Keratinocyte (primary cell): Measurements from ENCODE around the gene EWSR1. TPM values are rescaled to one million over a fixed set of nuclear protein-coding genes. Genes with fewer than 3 reads are reported as not detected.

ENCODE experiments used
- DNase-seq: peaks from one replicate; pipeline ENCODE4 v3.0.0-alpha.2; 2011; ENCODE audit warnings: low read depth, missing footprints, low spot score
- FAIRE-seq: peaks from 2 replicates; lab custom pipeline; 2011; peaks lifted over from hg19 to GRCh38; lab: Jason Lieb, UNC
- H2AFZ ChIP-seq: 2 replicates; pipeline ENCODE4 v1.6.0; 2012; ENCODE audit warnings: low read length, control low read depth, inconsistent platforms; ENCODE audit not compliant: control insufficient read depth
- H3K27ac ChIP-seq: 2 replicates; pipeline ENCODE4 v1.5.1; 2011; ENCODE audit warnings: low read length; ENCODE audit not compliant: control insufficient read depth, insufficient read depth
- H3K27me3 ChIP-seq: 3 replicates; pipeline ENCODE4 v1.6.0; 2011; ENCODE audit warnings: low read length; ENCODE audit not compliant: control insufficient read depth, insufficient read depth; ENCODE audit errors: extremely low read depth
- H3K36me3 ChIP-seq, 2 experiments: 2 replicates in 1 of 2; 3 replicates in 1 of 2; pipeline ENCODE4 v1.5.1; 2011; ENCODE audit warnings: low read length in 2 of 2, mild to moderate bottlenecking in 1 of 2; ENCODE audit not compliant: control insufficient read depth in 2 of 2, insufficient read depth in 2 of 2; ENCODE audit errors: extremely low read depth in 1 of 2
- H3K4me1 ChIP-seq: 3 replicates; pipeline ENCODE4 v1.5.1; 2011; ENCODE audit warnings: low read length; ENCODE audit not compliant: control insufficient read depth, insufficient read depth; ENCODE audit errors: extremely low read depth
- H3K4me2 ChIP-seq: 3 replicates; pipeline ENCODE4 v1.6.0; 2011; ENCODE audit warnings: low read depth, low read length; ENCODE audit not compliant: control insufficient read depth, insufficient read depth; ENCODE audit errors: extremely low read depth
- H3K4me3 ChIP-seq, 3 experiments: fragments of 200-600 bp in 1 of 3; sonication (generic) in 1 of 3; 2 replicates in 2 of 3; 3 replicates in 1 of 3; pipeline ENCODE4 v1.5.1; 2011 to 2016; ENCODE audit warnings: low read length in 3 of 3, mild to moderate bottlenecking in 3 of 3, control low read depth in 2 of 3, inconsistent platforms in 1 of 3, low read depth in 1 of 3, mixed read lengths in 1 of 3, mixed run types in 1 of 3, moderate library complexity in 1 of 3; ENCODE audit not compliant: control insufficient read depth in 2 of 3, insufficient read depth in 2 of 3; ENCODE audit errors: extremely low read depth in 1 of 3
- H3K79me2 ChIP-seq: 2 replicates; pipeline ENCODE4 v1.6.0; 2012; ENCODE audit warnings: low read length; ENCODE audit not compliant: control insufficient read depth, insufficient read depth
- H3K9ac ChIP-seq: 3 replicates; pipeline ENCODE4 v1.6.0; 2011; ENCODE audit warnings: low read length; ENCODE audit not compliant: control insufficient read depth, insufficient read depth; ENCODE audit errors: extremely low read depth
- H3K9me1 ChIP-seq: 3 replicates; pipeline ENCODE4 v1.6.0; 2011; ENCODE audit warnings: low read length; ENCODE audit not compliant: control insufficient read depth, insufficient read depth; ENCODE audit errors: extremely low read depth
- H3K9me3 ChIP-seq: 2 replicates; pipeline ENCODE4 v1.5.1; 2012; ENCODE audit warnings: low read depth, low read length; ENCODE audit not compliant: control insufficient read depth
- H4K20me1 ChIP-seq: 3 replicates; pipeline ENCODE4 v1.6.0; 2011; ENCODE audit warnings: low read length; ENCODE audit not compliant: control insufficient read depth, insufficient read depth; ENCODE audit errors: extremely low read depth
- EZH2 ChIP-seq: IDR thresholded peaks from one replicate; pipeline ENCODE4 v1.6.1; 2012; ENCODE audit warnings: inconsistent platforms, mild to moderate bottlenecking, low read length, moderate library complexity
- dilution Hi-C: fragments of 300-500 bp; cut with MboI; formaldehyde crosslinking; loops from one replicate; pipeline ENCODE4 v1.7.0; 2020; ENCODE audit warnings: low sequenced_read_pairs; ENCODE audit not compliant: extremely low pct_ligation_motif_present
- polyA plus RNA-seq, 5 experiments: library from polyadenylated mRNA; depleted of rRNA in 3 of 5; stranded (reverse) in 3 of 5; stranded (forward) in 1 of 5; unstranded in 1 of 5; fragments of >200 nt; gene quantifications; 1 replicate in 1 of 5; 2 replicates in 3 of 5; 3 replicates in 1 of 5; pipeline versions ENCODE4 v1.2.1 to v1.2.3, GENCODE V29; 2011 to 2012; ENCODE audit warnings: missing spikeins in 2 of 5, low read depth in 1 of 5, low replicate concordance in 1 of 5
- TF ChIP-seq, protein P1 (sequence below), 3 experiments: IDR thresholded peaks in 1 of 3; conservative IDR thresholded peaks in 1 of 3; optimal IDR thresholded peaks in 1 of 3; 2 replicates in 2 of 3; 3 replicates in 1 of 3; pipeline versions ENCODE3 to v1.5.1; 2011; ENCODE audit warnings: low read length in 3 of 3, mild to moderate bottlenecking in 3 of 3, moderate library complexity in 2 of 3, control low read depth in 1 of 3, inconsistent platforms in 1 of 3; ENCODE audit not compliant: insufficient read depth in 2 of 3; ENCODE audit errors: extremely low read depth in 1 of 3

Gene EWSR1
- polyA plus RNA-seq, 1 donor (not counting 4 experiments of a cell fraction or from before 2014, with no cell fraction given), result 245 TPM

DNA sequence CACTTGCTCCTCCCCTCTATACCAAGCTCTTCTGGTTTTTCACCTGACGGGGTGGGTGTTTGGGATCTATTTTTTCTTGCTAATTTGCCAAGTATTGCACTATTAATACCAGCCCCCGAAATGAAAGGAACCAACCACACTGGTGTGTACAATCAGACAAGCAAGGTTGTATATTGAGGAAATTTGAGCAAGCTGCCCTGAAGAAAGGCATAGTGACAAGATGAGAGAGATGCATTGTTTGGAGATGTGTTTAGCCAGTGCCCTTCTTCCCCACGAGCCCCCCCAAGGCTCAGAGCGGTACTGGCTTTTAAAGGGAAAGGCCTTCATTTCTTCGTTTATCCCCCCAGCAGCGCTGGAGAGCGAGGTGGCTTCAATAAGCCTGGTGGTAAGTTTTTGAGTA is 23.1 kb downstream of the EWSR1 start:
- Histone ChIP-seq H3K27ac (no peak overlapping the region), H3K36me3 (peaks cover 47 to 72% of the 10 kb centered on the region in 2 experiments), H3K27me3 (no peaks in the 10 kb centered on the region), H3K9me1 (no peaks in the 10 kb centered on the region), H4K20me1 (peaks cover 5% of the 10 kb centered on the region), H2AFZ (no peak overlapping the region), H3K9me3 (no peaks in the 10 kb centered on the region), H3K79me2 (peaks cover 30% of the 10 kb centered on the region), H3K9ac (no peak overlapping the region), H3K4me1 (no peaks in the 10 kb centered on the region), H3K4me3 (no peak overlapping the region), H3K4me2 (no peak overlapping the region)
- TF ChIP-seq EZH2, result no peak
- TF ChIP-seq, protein P1, sequence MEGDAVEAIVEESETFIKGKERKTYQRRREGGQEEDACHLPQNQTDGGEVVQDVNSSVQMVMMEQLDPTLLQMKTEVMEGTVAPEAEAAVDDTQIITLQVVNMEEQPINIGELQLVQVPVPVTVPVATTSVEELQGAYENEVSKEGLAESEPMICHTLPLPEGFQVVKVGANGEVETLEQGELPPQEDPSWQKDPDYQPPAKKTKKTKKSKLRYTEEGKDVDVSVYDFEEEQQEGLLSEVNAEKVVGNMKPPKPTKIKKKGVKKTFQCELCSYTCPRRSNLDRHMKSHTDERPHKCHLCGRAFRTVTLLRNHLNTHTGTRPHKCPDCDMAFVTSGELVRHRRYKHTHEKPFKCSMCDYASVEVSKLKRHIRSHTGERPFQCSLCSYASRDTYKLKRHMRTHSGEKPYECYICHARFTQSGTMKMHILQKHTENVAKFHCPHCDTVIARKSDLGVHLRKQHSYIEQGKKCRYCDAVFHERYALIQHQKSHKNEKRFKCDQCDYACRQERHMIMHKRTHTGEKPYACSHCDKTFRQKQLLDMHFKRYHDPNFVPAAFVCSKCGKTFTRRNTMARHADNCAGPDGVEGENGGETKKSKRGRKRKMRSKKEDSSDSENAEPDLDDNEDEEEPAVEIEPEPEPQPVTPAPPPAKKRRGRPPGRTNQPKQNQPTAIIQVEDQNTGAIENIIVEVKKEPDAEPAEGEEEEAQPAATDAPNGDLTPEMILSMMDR (optimal IDR thresholded peaks at IDR 0.05 in 1 of 3, IDR thresholded peaks at IDR 0.05 in 1 of 3, conservative IDR thresholded peaks at IDR 0.05 in 1 of 3; ENCODE audit: extremely low read depth in 1 of 3, insufficient read depth in 2 of 3, low read length in 3 of 3), result no peak
- no peak for DNase-seq
- dilution Hi-C loops, result no loop called here
- no peak for FAIRE-seq

DNA sequence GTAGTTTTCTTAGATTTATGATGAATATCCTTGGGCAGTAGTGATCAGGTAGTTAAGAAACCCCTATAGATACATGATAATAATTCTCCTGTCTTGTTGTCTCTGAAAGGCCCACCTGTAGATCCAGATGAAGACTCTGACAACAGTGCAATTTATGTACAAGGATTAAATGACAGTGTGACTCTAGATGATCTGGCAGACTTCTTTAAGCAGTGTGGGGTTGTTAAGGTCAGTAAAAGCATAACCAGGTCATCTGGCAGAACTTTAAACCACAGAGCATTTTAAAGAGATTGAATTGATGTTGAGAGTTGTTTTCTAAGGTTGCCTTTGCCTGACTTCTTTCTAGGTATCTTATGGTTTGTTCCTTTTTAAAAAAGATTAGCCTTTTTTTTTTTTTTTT is 24.3 kb downstream of the EWSR1 start:
- H3K36me3 ChIP-seq, result peaks cover 53 to 79% of the 10 kb centered on the region in 2 experiments
- dilution Hi-C loops, result no loop called here
- no peak overlapping the region for H3K9ac ChIP-seq
- H3K79me2 ChIP-seq, result peaks cover 24% of the 10 kb centered on the region
- no peak overlapping the region for H3K4me3 ChIP-seq
- no peak overlapping the region for H3K27ac ChIP-seq
- H3K4me2 ChIP-seq, result no peak overlapping the region
- H3K4me1 ChIP-seq, result no peaks in the 10 kb centered on the region
- FAIRE-seq (no peak), DNase-seq (no peak)
- TF ChIP-seq EZH2, result no peak
- TF ChIP-seq, protein P1 (optimal IDR thresholded peaks at IDR 0.05 in 1 of 3, IDR thresholded peaks at IDR 0.05 in 1 of 3, conservative IDR thresholded peaks at IDR 0.05 in 1 of 3; ENCODE audit: extremely low read depth in 1 of 3, insufficient read depth in 2 of 3, low read length in 3 of 3), result no peak
- H3K9me3 ChIP-seq, result no peaks in the 10 kb centered on the region
- no peaks in the 10 kb centered on the region for H3K9me1 ChIP-seq
- no peaks in the 10 kb centered on the region for H3K27me3 ChIP-seq
- peaks cover 5% of the 10 kb centered on the region for H4K20me1 ChIP-seq
- H2AFZ ChIP-seq, result no peak overlapping the region
